ENCODE results near the gene SLC28A3.

Gene SLC28A3

DNA sequence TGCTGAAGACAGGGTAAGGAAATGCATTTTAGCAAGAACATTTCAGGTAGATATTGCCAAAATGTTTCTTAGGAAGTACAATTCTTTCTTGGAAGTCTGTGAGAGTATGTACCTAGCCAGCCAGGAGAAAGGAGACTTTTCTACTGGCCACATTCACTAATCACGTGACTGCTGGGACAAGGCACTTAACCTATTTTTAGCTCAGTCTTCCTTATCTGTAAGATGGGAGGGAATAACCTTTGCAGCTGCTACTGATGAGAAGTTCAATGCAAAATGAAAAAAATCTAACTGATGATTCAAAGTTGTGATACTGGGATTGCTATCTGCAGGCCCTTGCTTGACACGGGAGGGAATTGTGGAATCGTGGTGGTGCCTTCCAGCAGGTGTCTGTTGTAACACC is 42.6 kb upstream of the SLC28A3 start:
- no peak overlapping the region for H3K18ac ChIP-seq (ENCODE audit: low read length)
- no peak overlapping the region for H2AK5ac ChIP-seq (ENCODE audit: low read length)
- DNase-seq: no peak
- no peak overlapping the region for H4K8ac ChIP-seq (ENCODE audit: low read depth, low read length)
- H3K36me3 ChIP-seq (ENCODE audit: control insufficient read depth, insufficient read depth, low read length): no peaks in the 10 kb centered on the region
- H3K4me3 ChIP-seq (ENCODE audit: low read length): no peak overlapping the region
- H2BK5ac ChIP-seq (ENCODE audit: low read length): no peak overlapping the region
- no peaks in the 10 kb centered on the region for H3K79me2 ChIP-seq (ENCODE audit: control insufficient read depth, insufficient read depth, low read length)
- no peaks in the 10 kb centered on the region for H3K79me1 ChIP-seq (ENCODE audit: low read length)
- H3K4me2 ChIP-seq (ENCODE audit: low read length): no peak overlapping the region
- no peak overlapping the region for H2BK15ac ChIP-seq (replicated peaks; ENCODE audit: low read depth)
- no peak overlapping the region for H3K9ac ChIP-seq (ENCODE audit: low read length)
- H3K56ac ChIP-seq (ENCODE audit: low read length): no peak overlapping the region
- no peaks in the 10 kb centered on the region for H3K4me1 ChIP-seq (ENCODE audit: control insufficient read depth, low read depth, low read length)
- H3K23ac ChIP-seq (ENCODE audit: low read length): no peak overlapping the region
- no peaks in the 10 kb centered on the region for H3K27me3 ChIP-seq (ENCODE audit: insufficient read depth, low read length, poor library complexity)
- H2BK120ac ChIP-seq (ENCODE audit: low read depth, low read length): no peak overlapping the region
- WGBS (ENCODE audit: extremely low coverage, insufficient coverage, low lambda C conversion rate): no CpG with 5 or more reads among the region's 3 CpGs
- H4K5ac ChIP-seq (ENCODE audit: low read length): no peak overlapping the region
- H3K27ac ChIP-seq (ENCODE audit: low read depth, low read length): no peak overlapping the region
- H3K4ac ChIP-seq (ENCODE audit: low read depth, low read length): no peak overlapping the region

DNA sequence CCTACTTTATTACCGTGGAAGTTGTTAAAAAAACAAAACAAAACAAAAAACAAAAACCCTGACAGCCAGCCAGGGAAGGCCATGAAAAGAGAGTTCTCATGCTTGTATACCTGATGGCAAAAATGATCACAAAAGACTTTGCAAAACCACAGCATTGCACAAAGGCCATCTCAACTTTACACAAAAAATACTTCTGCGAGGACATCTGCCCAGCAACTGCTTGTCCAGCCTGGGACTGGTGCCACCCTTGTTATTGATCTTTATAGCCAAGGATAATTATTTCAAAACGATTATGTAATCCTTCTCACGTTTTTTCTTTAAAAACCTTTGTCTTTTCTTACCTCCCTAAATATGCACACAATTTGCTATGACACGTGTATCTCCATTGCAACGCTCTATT is 42.2 kb upstream of the SLC28A3 start:
- Histone ChIP-seq H3K56ac (ENCODE audit: low read length) (no peak overlapping the region), H3K79me1 (ENCODE audit: low read length) (no peaks in the 10 kb centered on the region), H2AK5ac (ENCODE audit: low read length) (no peak overlapping the region), H4K5ac (ENCODE audit: low read length) (no peak overlapping the region), H2BK5ac (ENCODE audit: low read length) (no peak overlapping the region), H3K36me3 (ENCODE audit: control insufficient read depth, insufficient read depth, low read length) (no peaks in the 10 kb centered on the region), H3K9ac (ENCODE audit: low read length) (no peak overlapping the region), H3K4me1 (ENCODE audit: control insufficient read depth, low read depth, low read length) (no peaks in the 10 kb centered on the region), H3K27me3 (ENCODE audit: insufficient read depth, low read length, poor library complexity) (no peaks in the 10 kb centered on the region), H2BK120ac (ENCODE audit: low read depth, low read length) (no peak overlapping the region), H4K8ac (ENCODE audit: low read depth, low read length) (no peak overlapping the region), H3K18ac (ENCODE audit: low read length) (no peak overlapping the region), H2BK15ac (replicated peaks; ENCODE audit: low read depth) (no peak overlapping the region), H3K4ac (ENCODE audit: low read depth, low read length) (no peak overlapping the region), H3K27ac (ENCODE audit: low read depth, low read length) (no peak overlapping the region), H3K4me3 (ENCODE audit: low read length) (no peak overlapping the region), H3K23ac (ENCODE audit: low read length) (no peak overlapping the region), H3K79me2 (ENCODE audit: control insufficient read depth, insufficient read depth, low read length) (no peaks in the 10 kb centered on the region), H3K4me2 (ENCODE audit: low read length) (no peak overlapping the region)
- DNase-seq: no peak
- no CpG with 5 or more reads among the region's 6 CpGs for WGBS (ENCODE audit: extremely low coverage, insufficient coverage, low lambda C conversion rate)

DNA sequence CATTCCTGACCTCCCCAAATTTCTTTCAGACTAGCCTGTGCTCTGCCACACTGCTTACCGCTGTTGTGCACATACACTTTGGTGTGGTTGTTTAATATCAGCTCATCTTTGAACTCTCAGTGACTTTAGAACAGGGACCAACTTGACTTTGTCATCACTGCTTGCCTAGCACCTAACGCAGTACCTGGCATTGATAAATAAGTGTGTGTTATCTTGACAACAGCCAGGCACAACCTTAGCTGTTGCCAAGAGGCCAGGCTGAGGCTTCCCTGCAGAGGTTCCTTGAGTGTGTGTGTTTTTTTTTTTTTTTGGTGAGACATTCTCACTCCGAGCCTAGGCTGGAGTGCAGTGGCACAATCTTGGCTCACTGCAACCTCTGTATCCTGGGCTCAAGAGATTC is 41.0 kb upstream of the SLC28A3 start:
- no CpG with 5 or more reads among the region's 3 CpGs for WGBS (ENCODE audit: extremely low coverage, insufficient coverage, low lambda C conversion rate)
- H3K4me3 ChIP-seq (ENCODE audit: low read length): no peak overlapping the region
- no peak overlapping the region for H4K5ac ChIP-seq (ENCODE audit: low read length)

DNA sequence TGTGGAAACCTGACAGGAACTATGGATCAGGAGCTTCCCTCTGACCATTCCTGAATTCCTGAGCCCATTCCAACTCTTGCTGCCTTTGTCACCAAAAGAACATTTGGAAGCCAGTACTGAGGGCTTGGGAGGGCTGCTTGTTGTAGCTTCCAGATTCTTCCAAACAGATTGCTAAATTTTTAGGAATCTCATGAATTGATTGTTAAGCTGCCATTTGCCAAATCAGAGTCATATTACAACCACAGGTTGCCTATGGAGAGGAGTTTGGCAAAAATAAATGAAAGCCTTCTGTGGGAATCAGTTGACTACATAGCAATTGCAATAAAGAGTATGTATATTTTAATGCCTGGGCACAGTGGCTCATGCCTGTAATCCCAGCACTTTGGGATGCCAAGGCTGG is 39.2 kb upstream of the SLC28A3 start:
- Histone ChIP-seq H3K4me3 (ENCODE audit: low read length) (no peak overlapping the region), H2BK15ac (replicated peaks; ENCODE audit: low read depth) (no peak overlapping the region), H3K4ac (ENCODE audit: low read depth, low read length) (no peak overlapping the region), H2BK120ac (ENCODE audit: low read depth, low read length) (no peak overlapping the region), H2BK5ac (ENCODE audit: low read length) (no peak overlapping the region), H3K56ac (ENCODE audit: low read length) (no peak overlapping the region), H3K18ac (ENCODE audit: low read length) (no peak overlapping the region), H4K8ac (ENCODE audit: low read depth, low read length) (no peak overlapping the region), H3K4me1 (ENCODE audit: control insufficient read depth, low read depth, low read length) (no peaks in the 10 kb centered on the region), H3K4me2 (ENCODE audit: low read length) (no peak overlapping the region), H3K36me3 (ENCODE audit: control insufficient read depth, insufficient read depth, low read length) (no peaks in the 10 kb centered on the region), H3K23ac (ENCODE audit: low read length) (no peak overlapping the region), H3K79me1 (ENCODE audit: low read length) (no peaks in the 10 kb centered on the region), H2AK5ac (ENCODE audit: low read length) (no peak overlapping the region), H3K9ac (ENCODE audit: low read length) (no peak overlapping the region), H3K27ac (ENCODE audit: low read depth, low read length) (no peak overlapping the region), H4K5ac (ENCODE audit: low read length) (no peak overlapping the region), H3K27me3 (ENCODE audit: insufficient read depth, low read length, poor library complexity) (no peaks in the 10 kb centered on the region), H3K79me2 (ENCODE audit: control insufficient read depth, insufficient read depth, low read length) (no peaks in the 10 kb centered on the region)
- DNase-seq: no peak

More for the DNA sequence above, 41.0 kb upstream of the SLC28A3 start:
- Histone ChIP-seq H3K23ac (ENCODE audit: low read length) (no peak overlapping the region), H3K36me3 (ENCODE audit: control insufficient read depth, insufficient read depth, low read length) (no peaks in the 10 kb centered on the region), H3K9ac (ENCODE audit: low read length) (no peak overlapping the region), H3K79me2 (ENCODE audit: control insufficient read depth, insufficient read depth, low read length) (no peaks in the 10 kb centered on the region), H2BK120ac (ENCODE audit: low read depth, low read length) (no peak overlapping the region), H3K4me2 (ENCODE audit: low read length) (no peak overlapping the region), H2BK5ac (ENCODE audit: low read length) (no peak overlapping the region), H2BK15ac (replicated peaks; ENCODE audit: low read depth) (no peak overlapping the region), H3K79me1 (ENCODE audit: low read length) (no peaks in the 10 kb centered on the region), H3K4ac (ENCODE audit: low read depth, low read length) (no peak overlapping the region), H3K27ac (ENCODE audit: low read depth, low read length) (no peak overlapping the region), H4K8ac (ENCODE audit: low read depth, low read length) (no peak overlapping the region), H3K4me1 (ENCODE audit: control insufficient read depth, low read depth, low read length) (no peaks in the 10 kb centered on the region), H3K27me3 (ENCODE audit: insufficient read depth, low read length, poor library complexity) (no peaks in the 10 kb centered on the region), H2AK5ac (ENCODE audit: low read length) (no peak overlapping the region), H3K18ac (ENCODE audit: low read length) (no peak overlapping the region), H3K56ac (ENCODE audit: low read length) (no peak overlapping the region)
- no peak for DNase-seq

DNA sequence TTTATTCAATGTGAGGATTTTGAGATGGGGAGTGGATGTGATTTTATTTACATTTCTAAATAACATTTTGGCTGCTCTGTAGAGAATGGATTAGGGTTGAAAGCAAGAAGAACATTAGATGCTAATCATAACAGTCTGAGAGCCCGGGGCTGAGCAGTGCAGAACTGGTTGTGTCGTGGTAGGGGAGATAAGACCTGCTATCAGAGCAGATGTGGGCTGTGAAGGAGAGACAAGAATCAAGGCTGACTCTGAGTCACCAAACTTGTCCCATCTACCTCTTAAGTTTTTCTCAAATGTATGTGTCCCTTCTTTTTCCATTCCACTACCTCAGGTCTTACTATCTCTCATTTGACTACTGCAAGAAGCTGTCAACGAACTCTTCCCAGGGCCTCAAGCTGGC is 35.4 kb upstream of the SLC28A3 start:
- WGBS (ENCODE audit: extremely low coverage, insufficient coverage, low lambda C conversion rate): no CpG with 5 or more reads among the region's 3 CpGs
- Histone ChIP-seq H3K79me1 (ENCODE audit: low read length) (no peaks in the 10 kb centered on the region), H3K36me3 (ENCODE audit: control insufficient read depth, insufficient read depth, low read length) (no peaks in the 10 kb centered on the region), H3K4me3 (ENCODE audit: low read length) (no peak overlapping the region), H4K5ac (ENCODE audit: low read length) (no peak overlapping the region), H2BK120ac (ENCODE audit: low read depth, low read length) (no peak overlapping the region), H3K27me3 (ENCODE audit: insufficient read depth, low read length, poor library complexity) (no peaks in the 10 kb centered on the region), H3K4ac (ENCODE audit: low read depth, low read length) (no peak overlapping the region), H3K18ac (ENCODE audit: low read length) (no peak overlapping the region), H2BK5ac (ENCODE audit: low read length) (no peak overlapping the region), H3K23ac (ENCODE audit: low read length) (no peak overlapping the region), H3K79me2 (ENCODE audit: control insufficient read depth, insufficient read depth, low read length) (no peaks in the 10 kb centered on the region), H3K9ac (ENCODE audit: low read length) (no peak overlapping the region), H3K27ac (ENCODE audit: low read depth, low read length) (no peak overlapping the region), H3K4me2 (ENCODE audit: low read length) (no peak overlapping the region), H3K4me1 (ENCODE audit: control insufficient read depth, low read depth, low read length) (no peaks in the 10 kb centered on the region), H2BK15ac (replicated peaks; ENCODE audit: low read depth) (no peak overlapping the region), H4K8ac (ENCODE audit: low read depth, low read length) (no peak overlapping the region), H2AK5ac (ENCODE audit: low read length) (no peak overlapping the region), H3K56ac (ENCODE audit: low read length) (no peak overlapping the region)
- no peak for DNase-seq

DNA sequence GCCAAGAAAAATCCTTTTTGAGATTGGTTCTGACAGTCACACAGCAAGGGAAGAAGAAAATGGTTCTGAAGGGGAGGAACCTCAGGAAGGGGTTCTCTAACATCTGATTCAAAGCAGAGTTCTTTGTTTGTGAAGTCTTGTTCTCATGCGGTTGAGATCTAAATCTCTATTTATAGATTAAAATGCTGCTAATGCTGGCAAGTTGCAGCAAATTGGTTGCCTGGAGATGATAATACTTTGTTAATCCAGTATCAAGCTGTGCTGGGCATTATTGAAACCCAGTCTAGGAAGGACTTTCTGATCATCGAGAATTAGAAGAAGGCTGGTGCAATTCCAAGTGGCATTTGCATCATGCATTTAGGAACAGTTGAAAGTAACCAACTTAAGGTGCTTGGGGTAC is 34.0 kb upstream of the SLC28A3 start:
- H3K4me1 ChIP-seq (ENCODE audit: control insufficient read depth, low read depth, low read length): no peaks in the 10 kb centered on the region
- no peak overlapping the region for H2BK5ac ChIP-seq (ENCODE audit: low read length)
- H2BK120ac ChIP-seq (ENCODE audit: low read depth, low read length): no peak overlapping the region
- H3K9ac ChIP-seq (ENCODE audit: low read length): no peak overlapping the region
- H3K18ac ChIP-seq (ENCODE audit: low read length): no peak overlapping the region
- no peak overlapping the region for H4K5ac ChIP-seq (ENCODE audit: low read length)
- no peak overlapping the region for H2BK15ac ChIP-seq (replicated peaks; ENCODE audit: low read depth)
- H3K36me3 ChIP-seq (ENCODE audit: control insufficient read depth, insufficient read depth, low read length): no peaks in the 10 kb centered on the region
- no peaks in the 10 kb centered on the region for H3K27me3 ChIP-seq (ENCODE audit: insufficient read depth, low read length, poor library complexity)
- no peak overlapping the region for H2AK5ac ChIP-seq (ENCODE audit: low read length)
- H3K79me2 ChIP-seq (ENCODE audit: control insufficient read depth, insufficient read depth, low read length): no peaks in the 10 kb centered on the region
- DNase-seq: no peak
- no peak overlapping the region for H3K4me2 ChIP-seq (ENCODE audit: low read length)
- H4K8ac ChIP-seq (ENCODE audit: low read depth, low read length): no peak overlapping the region
- H3K4ac ChIP-seq (ENCODE audit: low read depth, low read length): no peak overlapping the region
- no peak overlapping the region for H3K56ac ChIP-seq (ENCODE audit: low read length)
- no peak overlapping the region for H3K27ac ChIP-seq (ENCODE audit: low read depth, low read length)
- no peaks in the 10 kb centered on the region for H3K79me1 ChIP-seq (ENCODE audit: low read length)
- no peak overlapping the region for H3K4me3 ChIP-seq (ENCODE audit: low read length)
- no CpG with 5 or more reads among the region's 2 CpGs for WGBS (ENCODE audit: extremely low coverage, insufficient coverage, low lambda C conversion rate)
- H3K23ac ChIP-seq (ENCODE audit: low read length): no peak overlapping the region
